ENCODE results near the gene ZSCAN10.
"Not testable (repeated sequence)": the region's sequence is repeated elsewhere in the genome, so short reads cannot be mapped to it uniquely, and the experiment has no call there.

DNA sequence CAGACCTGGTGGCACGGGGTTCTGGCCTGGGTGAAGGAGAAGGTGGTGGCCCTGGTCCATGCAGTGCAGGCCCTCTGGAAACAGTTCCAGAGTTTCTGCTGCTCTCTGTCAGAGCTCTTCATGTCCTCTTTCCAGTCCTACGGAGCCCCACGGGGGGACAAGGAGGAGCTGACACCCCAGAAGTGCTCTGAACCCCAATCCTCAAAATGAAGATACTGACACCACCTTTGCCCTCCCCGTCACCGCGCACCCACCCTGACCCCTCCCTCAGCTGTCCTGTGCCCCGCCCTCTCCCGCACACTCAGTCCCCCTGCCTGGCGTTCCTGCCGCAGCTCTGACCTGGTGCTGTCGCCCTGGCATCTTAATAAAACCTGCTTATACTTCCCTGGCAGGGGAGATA is 29.9 kb downstream of the ZSCAN10 start:
- TF ChIP-seq, protein P1, sequence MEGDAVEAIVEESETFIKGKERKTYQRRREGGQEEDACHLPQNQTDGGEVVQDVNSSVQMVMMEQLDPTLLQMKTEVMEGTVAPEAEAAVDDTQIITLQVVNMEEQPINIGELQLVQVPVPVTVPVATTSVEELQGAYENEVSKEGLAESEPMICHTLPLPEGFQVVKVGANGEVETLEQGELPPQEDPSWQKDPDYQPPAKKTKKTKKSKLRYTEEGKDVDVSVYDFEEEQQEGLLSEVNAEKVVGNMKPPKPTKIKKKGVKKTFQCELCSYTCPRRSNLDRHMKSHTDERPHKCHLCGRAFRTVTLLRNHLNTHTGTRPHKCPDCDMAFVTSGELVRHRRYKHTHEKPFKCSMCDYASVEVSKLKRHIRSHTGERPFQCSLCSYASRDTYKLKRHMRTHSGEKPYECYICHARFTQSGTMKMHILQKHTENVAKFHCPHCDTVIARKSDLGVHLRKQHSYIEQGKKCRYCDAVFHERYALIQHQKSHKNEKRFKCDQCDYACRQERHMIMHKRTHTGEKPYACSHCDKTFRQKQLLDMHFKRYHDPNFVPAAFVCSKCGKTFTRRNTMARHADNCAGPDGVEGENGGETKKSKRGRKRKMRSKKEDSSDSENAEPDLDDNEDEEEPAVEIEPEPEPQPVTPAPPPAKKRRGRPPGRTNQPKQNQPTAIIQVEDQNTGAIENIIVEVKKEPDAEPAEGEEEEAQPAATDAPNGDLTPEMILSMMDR (IDR thresholded peaks at IDR 0.05) = not testable (repeated sequence)
- not testable (repeated sequence) for TF ChIP-seq POLR2A (IDR thresholded peaks at IDR 0.05)
